NCI-H82 treated with DMSO at 0.1 percent for 48 hours (cell line): ENCODE results near the gene UNC80.

Experiments used
- DNase-seq: peaks from one replicate; lab custom pipeline; 2025; ENCODE audit not compliant: unreplicated experiment; lab: John Stamatoyannopoulos, UW

The UNC80 gene

DNA sequence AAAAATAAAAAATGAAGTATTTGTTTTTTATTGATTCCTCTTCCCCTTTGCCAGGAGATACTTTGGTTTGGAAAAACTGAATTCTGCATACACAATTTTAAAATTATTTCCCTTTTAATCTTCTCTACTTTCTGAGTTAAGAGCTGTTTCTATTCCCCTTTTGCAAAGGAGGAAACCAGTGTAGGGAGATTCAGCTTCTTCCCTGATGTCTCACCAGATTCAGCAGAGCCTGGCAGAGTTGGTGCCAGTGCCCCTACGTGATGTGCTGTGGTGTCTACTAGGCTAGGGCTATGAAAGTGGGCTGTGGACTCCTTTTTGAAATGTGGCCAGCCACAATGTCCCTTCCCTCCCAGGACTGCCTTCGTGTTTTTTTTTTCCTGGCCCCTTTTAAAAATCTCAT lies 233.2 kb downstream of the UNC80 start:
- no peak for DNase-seq

DNA sequence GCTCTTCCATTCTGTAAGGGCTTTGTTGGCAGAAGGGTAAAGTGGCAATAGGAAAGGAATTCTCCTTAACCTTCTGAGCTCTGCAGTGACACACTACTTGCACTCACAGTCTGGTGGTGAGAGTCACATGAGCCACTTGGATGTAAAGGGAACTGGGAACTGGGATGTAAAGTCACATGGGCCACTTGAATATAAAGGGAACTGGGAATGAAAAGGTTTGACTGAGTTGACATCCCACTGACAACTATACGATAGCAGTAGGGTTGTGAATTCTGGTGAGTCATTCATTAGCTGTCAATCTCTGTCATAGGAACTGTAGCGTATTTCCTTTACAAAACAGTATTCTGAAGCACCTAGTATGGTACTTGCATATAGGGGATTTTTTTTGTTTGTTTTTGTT lies 236.3 kb downstream of the UNC80 start:
- no peak for DNase-seq

DNA sequence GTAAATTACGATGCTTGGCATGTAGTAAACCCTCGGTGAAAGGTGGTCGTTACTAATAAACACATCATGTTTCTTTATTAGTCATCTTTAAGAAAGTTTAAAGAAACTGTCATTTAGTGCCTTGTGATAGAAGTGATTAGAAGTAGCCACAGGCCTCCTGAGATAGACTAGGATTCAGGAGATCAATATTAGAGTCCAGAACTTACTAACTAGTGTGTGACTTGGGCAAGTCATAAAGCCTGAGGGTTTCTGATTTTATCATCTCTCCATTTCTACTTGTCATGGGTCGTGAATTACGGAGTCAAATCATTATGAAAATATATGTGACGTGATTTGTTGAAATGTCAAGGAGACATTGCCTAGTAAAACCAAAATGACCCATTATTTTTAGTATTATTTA lies 237.5 kb downstream of the UNC80 start:
- DNase-seq: no peak

DNA sequence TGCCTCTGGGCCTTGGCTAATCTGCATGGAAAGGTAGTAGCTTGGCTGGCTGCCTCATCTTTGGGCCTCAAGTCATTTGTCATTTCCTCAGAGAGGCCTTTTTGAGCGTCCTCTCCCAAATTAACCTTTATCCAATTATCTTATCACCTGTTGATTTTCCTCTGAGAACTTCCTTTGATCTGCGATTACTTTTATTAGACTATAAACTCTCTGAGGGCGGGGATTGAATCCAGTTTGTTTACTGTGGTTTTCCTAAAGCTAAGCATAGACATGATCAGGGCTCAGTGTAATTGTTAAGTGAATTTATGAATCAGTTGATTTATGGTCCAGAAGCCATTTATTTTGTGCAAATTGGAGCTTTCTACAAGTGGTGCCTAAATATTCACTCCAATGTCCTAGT lies 238.3 kb downstream of the UNC80 start:
- no peak for DNase-seq

DNA sequence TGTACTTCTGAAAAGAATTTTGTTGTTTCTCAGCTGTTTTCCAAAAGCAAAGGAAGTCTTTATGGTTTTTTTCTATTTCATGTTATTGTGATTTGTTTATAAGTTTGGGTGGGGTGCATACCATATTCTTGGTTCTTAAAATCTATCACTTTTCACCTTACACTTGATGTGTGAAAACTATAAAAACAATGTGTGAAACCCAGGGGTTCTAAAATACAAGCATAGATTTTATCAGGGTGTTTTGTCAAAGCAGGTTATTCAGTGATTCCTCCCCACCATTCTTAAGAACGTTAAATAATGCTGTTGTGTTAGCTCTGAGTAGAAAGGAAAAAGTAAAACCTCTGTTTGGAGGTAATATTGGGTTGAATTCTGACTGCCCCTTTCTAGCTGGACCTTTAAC lies 248.5 kb downstream of the UNC80 start:
- no peak for DNase-seq

DNA sequence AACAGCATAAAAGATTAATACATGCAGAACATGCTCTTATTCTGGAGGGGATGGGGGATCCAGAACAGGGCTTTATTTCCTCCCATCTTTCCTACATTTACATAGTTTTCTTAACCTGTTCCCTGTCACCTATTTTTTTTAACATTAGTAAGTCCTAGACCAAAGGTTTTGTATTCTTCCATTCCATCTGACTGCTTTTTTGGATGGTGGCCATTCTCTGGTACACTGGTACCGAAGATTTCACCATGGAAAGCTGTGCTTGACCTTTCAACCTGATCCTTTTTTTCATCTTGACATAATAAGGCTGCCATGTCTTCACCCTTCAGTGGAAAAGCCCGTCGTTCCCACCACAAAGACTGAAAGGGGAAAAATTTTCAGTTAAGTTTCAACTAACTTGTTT lies 251.2 kb downstream of the UNC80 start:
- DNase-seq: no peak

DNA sequence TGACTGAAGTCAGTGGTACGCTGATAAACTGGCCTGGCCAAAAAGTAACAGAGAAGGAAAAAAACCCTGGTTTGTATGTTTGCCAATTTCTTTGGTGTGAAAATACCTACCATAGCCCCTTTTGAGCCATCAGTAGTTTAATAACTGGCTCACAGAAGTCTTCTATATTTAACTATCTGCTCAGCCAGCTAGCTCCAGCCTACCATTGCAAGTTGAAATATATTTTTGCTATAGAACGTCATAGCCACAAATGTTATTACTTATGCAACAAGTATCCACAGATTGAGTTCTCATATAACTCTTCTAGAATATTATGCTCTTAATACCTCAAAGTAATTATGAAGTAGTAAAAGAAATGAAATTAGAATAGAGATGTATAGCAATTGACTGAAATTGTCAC lies 256.0 kb downstream of the UNC80 start:
- no peak for DNase-seq

DNA sequence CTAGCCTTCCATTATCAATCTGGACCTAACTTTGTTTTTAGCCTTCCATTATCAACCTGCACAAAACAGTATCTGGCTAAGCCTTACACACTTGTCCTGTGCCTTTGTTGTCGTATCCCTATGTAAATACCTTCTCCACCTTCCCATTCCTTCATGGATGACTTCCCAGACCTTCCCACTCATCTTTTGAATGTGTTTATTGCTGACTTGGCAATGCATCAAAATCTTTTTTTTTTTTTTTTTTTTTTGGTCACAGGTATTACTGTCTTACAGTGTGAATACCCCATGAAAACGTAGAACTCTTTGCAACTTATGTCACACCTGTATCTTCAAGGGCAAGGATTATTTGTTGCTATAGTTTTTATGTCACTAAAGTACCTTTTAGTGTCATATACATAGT lies 256.5 kb downstream of the UNC80 start:
- no peak for DNase-seq

DNA sequence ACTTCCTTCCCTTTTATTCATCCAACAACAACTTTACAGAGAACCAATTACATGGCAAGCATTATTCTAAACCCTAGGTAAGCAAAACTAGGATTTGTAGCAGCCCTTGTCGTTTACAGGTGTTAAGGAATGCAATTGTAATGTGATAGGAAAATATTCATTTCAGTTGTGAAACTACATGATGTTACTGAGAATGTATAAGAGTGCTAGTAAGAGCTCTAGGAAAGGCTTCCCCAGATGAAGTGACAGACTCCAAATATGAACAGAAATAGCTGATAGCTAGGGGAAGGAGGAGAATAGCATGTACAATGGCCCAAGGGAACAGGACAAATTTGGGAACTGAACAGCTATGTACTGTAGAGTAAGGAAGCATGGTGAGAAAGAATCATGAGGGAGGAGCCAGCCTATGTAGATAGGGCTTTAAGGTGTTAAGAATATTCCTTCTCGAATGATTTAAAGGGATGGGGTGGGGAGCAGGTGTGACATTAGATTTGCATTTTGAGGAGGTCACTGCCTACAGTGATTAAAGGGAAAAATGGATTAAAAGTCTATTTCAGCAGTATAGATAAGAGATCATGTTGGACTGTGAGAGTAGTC lies 262.6 kb downstream of the UNC80 start:
- DNase-seq: no peak

DNA sequence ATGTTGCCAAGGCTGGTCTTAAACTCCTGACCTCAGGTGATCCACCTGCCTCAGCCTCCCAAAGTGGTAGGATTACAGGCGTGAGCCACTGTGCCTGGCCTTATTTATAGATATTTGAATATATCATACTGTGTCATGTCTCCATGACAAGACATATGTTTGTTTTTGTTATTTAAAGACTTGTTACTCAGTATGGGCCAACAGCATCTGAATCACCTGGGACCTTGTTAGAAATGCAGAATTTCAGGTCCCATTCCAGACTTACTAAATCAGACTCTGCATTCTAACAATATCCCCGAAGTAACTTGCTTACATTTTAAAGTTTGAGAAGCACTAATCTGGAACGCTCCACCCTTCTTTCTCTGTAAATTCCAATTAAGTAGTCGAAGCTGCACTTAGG lies 264.0 kb downstream of the UNC80 start:
- no peak for DNase-seq

DNA sequence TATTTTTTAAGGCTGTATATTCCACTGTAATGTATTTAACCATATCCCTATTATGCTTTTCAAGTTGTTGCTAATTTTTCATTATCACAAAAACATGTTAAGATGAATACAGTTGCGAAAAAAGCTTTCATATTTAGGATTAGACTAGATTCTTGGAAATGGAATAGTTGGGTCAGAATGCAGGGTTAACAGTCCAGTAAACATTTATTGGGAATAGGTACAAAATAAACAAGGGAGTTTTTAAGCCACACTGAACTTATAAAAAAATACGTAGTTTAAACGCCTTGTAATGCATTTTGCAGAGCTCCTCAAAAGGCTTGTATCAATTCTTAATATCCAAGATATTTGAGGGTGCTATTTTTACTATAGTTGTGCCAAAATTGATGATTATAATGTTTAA lies 266.4 kb downstream of the UNC80 start:
- no peak for DNase-seq

DNA sequence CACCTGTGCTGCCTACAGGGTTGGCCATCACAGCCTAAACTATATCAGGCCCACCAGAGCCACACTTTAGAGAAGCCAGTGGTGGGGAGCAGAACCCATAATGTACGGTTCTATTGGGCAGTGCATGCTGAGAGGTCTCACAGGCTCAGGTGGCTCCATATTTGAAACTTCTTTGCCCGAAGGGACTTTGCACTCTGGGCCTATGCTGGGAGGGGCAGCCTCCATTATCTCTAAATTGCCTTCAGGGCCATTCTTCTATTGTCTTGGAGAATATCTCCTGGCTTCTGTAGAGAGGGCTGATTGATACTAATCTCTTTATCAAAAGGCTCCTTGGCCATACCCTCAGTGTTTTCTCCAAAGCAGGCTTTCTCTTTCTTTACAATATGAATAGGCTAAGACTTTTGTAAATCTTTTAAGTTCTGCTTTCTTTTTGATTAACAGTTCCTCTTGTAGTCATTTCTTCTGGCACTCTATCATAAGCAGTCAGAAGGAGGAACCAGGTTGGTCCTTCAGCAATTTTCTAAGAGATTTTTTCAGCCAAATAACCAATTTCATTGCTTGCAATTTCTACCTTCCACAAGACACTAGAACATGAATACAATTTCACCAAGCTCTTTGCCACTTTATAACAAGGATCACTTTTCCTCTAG lies 275.3 kb downstream of the UNC80 start:
- DNase-seq: no peak
